HG02759 (cell line): ENCODE results near the gene NMNAT3.

Experiments
- ATAC-seq: cut with Tn5 transposase; IDR thresholded peaks from one replicate; pipeline ENCODE4 v1.9.1; 2021; ENCODE audit warnings: mild to moderate bottlenecking, moderate library complexity; ENCODE audit not compliant: unreplicated experiment

NMNAT3 gene

DNA sequence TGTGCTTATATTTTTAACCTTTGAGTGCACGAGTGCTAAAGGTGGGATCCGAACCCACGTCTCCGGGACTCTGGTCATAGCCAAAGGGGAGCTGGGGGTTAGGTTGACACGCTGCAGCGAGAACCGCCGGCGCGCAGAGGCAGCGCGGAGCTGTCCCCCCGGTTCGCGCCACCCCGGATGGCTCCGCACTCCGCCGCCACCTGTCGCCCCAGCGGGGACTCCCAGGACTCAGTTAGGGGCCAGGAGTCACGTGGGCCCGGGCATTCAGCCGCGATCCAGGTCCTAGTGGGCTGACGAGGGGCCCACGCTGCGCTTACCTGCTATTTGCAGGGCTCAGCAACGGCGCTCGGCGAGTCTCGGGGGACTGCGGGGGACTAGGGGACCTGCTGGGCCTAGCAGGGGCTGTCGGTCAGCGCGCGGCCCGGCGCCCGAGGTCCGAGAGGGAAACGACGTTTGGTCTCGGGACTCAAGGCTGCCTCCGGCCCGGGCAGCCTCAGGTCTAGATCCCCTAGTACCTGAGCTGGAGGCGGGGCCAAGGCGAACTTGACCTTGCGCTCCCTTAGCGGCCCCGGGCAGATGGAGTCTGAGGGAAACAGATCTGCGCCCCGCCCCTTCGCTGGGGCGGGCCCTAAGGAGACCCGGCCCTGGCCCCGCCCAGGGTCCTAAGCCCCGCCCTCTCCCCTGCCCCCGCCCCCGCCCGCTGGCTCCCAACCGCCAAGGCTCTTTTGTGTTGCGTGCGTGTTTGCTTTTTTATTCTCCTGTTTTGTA lies at the start of gene NMNAT3:
Gene NMNAT3 (minus strand): TSS at position 585 of the 768 bp plus-strand sequence. CDS start 50,248 bp downstream, outside the sequence.
- peak; percentile 99 for ATAC-seq

DNA sequence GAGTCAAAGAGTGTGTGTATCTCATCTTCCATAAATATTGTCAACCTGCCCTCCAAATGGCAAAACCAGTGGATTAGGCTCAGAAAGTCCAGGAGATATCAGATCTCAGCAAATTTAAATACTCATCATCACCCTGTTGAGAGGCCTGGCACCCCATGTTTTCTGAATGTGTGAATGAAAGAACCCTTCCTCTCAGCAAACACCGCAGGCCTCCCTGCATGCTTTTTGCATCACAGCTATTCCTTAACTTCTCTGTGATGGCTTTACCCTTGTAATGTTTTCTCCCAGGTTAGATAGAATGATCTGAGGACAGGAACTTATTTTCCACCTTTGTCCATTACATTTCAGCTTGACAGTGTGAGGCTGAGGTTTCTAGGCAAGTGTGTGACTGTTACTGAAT lies 43.6 kb upstream of the NMNAT3 start:
- ATAC-seq = no peak

DNA sequence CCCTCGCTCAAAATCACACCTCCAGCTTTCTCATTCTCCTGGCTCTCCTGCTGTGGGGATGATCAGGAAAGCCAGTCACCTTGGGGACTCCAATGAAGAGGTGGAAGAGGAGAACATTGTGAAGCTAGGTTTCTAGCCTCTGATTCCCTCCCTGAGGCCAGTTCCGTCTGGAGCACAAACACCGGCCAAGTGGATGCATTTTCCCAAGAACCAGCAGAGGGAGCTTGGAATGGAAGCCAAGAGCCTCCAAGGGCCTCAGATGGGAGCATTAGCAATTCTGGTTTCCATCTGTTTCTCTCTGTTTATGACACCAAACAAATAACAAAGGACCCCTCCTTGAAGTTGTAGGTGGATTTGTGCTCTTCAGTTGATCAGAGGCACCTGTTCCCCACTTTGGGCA lies 40.6 kb upstream of the NMNAT3 start:
- ATAC-seq = no peak

DNA sequence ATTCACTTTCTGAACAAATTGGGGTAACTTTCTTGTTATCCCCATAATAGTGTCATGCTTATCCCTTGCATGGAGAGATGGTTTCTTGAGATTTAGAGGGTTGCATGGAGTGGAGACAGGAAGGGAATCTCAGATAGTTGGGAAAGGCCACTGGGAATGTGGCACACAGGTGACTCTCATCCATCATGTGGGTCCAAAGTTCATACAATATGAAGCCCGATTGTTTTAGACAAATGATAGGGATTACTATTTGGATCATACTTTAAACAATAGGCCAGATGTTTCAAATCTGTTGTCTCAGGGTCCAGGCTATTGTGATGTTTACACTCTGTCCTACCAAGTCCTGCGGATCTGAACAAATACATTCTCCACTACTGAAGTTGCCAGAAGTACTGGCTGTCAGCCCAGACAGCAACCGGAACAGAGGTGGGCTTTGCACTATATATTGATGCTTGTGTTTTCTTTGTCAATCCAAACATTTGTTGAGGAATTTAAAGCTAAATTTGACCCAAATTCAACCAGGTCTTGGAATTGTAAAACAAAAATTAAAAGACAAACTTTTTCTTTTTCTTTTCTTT lies 39.2 kb upstream of the NMNAT3 start:
- no peak for ATAC-seq

DNA sequence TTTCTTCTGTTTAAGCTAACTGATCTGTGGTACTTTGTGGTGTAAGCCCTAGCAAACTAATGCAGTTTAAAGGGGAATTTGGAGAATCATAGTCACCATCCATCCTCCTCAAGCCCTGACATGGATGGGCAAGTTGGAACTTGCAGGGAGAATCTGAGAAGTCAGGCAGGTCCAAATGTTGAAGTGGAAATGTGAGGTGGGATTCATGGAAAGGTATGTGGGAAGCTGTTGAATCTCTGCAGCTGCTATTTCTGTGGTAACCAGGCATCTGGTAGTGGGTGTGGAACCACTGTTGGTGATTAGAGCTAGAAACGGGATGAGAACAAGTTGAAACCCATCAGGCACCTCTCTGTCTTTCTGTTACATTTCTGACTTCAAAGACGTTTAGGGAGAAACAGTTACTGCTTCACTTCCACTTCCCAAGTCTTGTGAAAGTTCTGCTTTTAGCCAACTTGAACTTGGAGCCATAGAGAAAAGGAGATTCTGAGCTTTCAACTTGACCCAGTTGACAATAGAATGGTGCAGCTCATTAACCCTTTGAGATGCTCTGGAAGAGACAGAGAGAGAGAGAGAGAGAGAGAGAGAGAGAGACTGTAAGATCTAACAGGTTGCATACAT lies 38.1 kb upstream of the NMNAT3 start:
- no peak for ATAC-seq

DNA sequence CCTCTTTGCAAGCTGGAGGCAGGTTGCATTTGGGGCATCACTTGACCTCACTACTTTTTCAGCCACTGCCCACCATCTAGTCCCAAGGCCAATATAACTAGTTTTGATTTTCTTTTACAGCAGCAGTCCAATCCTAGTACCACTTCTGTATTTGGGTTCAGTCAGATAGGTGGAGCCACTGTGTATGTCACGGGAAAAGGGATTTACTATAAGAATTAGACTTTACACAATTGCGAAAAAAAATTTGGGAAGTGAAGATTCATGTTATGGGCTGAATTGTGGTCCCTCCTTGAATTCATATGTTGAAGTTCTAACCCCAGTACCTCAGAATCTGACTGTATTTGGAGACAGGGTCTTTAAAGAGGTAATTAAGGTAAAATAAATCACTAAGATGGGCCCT lies 37.4 kb upstream of the NMNAT3 start:
- ATAC-seq = no peak

DNA sequence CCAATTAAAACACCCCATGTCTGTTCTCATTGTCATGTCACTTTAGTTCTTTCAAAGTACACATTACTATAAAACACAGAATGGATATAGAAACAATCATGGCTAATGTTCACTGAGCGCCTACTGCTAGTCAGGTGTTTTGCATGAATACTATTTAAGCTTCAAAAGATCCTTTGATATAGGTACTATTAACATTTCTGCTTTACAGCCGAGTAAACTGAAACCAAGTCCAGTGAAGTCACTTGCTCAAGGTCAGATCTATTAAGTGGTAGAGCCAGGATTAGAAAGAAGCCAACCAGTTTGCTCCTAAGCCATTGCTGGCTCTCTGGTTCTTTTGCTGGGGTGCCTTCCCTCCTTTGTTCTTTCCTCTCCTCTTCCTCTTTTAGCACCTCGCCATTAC lies 32.4 kb upstream of the NMNAT3 start:
- ATAC-seq = no peak

DNA sequence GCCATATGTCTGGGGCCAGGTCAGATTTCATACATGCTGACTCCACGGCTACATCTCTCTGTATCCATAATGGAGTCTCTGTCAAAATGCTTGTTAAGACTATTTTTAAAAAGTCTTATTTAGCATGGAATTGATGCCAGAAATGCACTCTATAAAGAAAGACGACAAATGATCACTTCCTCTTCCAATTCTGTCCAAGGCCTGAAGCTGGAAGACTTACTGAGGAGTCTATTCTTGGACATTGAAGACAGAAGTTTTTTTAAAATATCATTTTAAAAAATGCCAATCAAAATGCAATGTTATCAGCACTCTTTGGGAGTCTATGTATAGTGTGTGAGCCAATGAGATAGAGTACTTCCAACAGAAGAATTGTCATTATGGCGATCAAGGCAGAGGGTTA lies 27.9 kb upstream of the NMNAT3 start:
- ATAC-seq = no peak

DNA sequence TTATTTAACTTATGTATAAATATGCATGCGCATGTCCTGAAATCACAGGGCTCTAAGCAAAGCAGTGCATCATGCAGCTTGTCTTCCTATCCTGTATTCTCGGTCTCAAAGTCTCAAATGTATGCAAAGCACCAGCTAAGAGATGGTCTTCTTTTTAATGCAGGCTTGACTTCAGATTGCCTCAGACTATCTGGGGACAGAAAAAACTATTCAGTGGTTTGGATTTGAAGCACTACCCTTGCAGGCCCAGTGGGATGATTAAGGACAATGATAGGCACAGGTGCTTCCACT lies 18.5 kb upstream of the NMNAT3 start:
- ATAC-seq = no peak

DNA sequence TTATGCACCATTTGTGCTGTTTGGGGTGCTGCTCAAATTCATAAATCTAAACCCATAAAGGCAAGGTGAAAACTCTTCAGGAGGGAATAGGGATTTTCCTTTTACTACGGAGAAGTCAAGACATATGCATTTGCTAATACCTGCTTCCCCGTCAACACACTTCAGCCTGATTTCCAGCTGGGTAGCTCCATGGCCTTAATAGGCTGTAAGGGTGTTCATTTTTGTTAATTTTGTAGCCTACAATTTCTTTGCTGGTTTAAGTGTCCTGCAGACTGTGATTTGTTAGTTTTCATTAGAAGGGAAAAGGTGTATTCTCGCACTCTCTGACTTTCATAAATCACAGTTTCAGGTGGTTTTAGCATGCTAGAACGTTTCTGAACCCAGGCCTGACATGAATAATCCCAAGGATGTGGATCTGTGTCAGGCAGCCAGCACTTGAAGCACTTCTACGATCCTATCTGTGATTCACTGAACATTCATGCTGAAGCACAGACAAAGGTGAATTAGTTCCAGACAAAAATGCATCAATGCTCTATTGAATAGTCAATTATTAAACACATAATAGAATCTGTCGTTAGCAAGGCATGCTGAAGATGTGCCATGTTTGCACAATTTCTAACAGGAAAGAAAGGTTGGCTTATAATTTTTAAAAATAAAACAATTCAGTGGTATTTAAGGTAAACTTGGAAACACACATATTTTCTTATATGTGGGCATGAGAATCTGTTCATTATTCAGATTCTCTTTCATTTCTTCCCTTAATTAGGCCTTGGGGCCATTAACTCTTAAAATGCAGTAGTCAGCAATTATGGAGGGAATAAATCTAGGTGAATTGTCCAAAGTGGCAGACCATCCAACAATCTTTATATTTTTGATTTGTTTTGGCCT lies 17.9 kb upstream of the NMNAT3 start:
- no peak for ATAC-seq

DNA sequence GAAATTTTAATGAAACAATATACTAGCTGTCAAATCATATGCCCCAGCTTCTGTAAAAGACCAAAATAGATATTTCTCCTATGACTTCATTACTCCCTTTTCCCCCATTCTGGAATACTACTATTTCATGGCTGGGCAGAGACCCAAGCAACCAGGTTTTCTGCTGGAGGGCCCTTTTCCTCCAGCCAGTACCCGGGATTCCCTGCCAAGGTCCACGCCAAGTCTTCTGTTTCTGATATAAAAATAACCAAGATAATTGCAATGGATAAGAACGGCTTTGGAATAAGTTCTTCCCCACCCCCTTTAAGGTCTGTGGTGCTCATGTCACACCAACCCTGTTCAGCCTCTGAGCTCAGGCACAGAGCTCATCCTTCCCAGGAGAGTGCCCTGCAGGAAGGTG lies 17.2 kb upstream of the NMNAT3 start:
- no peak for ATAC-seq

DNA sequence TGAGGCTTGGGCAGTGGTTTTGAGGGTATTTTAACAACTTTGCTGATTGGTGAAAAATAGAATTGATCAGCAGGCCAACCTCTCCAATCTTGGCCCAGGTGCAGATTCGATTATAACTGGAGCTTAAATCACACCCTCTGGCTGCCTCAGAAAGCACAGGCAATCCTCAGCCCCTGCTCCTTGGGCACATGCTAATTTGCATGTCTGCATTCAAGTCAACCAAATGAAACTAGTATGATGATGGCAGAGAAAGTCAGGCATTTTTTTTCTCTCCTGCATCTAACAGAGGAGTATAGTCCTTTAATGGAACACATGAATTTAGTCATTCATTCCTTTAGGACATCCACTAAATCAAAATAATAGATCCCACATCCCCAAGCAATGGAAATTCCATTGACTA lies 16.8 kb upstream of the NMNAT3 start:
- ATAC-seq = no peak

DNA sequence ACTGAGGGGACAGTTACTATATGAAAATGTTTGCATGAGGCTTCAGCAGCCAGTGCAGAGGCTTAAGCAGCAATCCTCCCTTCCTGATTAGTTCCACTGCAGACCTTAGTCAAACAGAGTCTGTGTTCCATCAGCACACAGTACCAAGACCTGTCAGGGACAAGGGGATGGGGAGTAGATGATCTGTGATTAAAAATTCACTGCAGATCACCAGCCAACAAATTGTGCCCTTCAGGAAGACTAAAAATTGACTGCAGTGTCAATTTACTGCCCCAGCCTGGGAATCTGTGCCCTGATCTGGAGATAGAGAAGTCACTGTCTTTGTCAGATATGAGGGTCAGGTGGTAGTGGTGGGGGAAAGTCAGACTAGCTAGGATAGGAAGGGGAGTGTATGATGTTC lies 13.8 kb upstream of the NMNAT3 start:
- ATAC-seq = no peak

DNA sequence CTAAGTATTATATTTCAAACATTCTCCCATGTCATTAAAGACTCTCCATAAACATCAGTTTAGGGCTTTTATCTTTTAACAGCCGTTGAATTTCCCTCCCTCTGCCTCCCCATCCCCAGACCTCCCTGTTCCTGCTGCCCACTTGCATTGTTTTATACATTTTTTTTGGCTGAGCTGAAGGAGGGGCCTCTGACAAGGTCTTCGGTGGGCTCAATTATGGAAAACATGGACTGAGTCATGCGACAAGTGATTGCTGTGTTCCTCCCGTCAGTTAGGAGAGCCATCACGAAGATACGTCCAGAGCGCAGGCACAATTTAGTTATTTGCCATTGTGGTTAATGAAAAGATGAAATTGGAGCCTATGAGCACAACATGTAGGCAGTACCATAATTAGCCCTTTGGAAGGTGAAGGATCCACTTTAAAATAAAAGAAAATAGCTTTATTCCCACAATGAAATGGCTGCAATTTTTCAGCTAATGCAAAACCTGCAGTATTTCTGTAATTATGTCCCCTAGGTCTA lies 12.0 kb upstream of the NMNAT3 start:
- no peak for ATAC-seq

DNA sequence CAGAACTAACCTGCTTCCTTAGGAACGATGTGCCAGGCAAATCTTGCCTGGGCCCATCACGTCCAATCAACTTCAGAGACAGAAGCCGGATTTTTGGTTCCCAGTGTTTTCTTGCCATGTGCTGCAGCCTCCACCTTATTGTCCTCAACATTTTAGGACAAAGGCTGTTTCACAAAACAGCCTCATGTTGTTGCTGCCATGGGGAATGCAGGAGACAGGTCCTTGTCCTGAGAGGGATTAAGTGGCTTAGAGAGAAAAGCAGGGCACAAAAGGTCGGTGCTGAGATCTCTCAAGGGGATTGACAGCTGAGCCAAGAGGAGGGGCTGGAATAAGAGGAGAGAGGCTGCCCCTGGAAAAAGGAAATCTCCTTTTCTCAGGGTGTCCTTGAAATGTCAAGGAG lies 11.3 kb upstream of the NMNAT3 start:
- no peak for ATAC-seq

DNA sequence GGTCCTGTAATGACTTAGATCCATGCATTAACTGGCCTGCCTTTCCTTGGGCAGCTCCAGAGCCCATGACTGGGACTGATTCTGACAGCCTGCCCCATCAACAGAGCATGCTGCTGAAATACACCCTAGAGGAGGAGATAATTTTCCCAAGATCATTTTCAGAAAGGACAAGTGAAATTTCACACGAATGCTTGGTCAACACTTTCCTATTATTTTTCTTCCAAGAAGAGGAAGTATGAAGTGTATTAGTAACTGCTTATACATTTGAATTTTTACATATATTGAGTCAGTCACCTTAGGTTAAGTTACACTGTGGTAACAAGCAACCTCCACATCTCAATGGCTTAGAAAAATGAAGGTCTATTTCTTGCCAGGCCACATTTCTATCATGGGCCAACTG lies 9.7 kb upstream of the NMNAT3 start:
- no peak for ATAC-seq

DNA sequence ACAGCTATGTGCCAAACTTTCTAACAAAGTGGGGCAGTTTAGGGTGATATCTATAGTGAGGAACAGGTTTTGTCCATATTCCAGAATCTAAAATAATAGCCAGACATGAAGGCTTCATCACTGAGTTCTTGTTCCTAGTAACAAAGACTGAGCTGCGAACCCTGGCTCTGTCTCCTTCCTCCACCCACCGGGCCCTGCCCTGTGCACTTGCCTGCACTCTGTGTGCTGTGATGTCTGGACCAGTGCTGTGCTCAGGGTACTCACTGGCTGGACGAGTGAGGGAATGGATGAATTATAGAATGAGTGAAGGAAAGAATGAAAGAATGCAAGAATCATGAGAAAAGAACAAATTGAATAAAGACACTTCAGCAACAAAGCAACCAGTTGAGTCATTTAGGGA lies 8.9 kb upstream of the NMNAT3 start:
- no peak for ATAC-seq

DNA sequence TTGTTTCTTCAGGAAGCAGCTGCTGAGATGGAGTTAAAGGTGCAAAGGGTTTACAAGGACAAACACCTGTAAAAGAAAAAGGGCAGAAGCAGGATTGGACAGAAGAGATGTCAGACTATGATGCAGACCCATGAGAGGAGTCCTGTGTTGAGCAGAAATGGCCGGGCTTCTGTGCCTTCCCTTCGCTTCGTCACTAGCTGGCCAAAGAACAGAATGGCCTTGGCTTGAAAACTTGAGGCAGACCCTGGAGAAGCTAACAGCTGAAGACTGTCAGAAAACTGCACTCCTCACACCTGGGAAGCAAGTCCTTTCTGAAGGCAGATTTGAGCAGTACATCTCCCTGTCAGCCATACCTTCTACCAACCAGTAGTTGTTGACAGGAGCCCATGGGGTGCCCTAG lies 8.4 kb upstream of the NMNAT3 start:
- ATAC-seq = no peak

DNA sequence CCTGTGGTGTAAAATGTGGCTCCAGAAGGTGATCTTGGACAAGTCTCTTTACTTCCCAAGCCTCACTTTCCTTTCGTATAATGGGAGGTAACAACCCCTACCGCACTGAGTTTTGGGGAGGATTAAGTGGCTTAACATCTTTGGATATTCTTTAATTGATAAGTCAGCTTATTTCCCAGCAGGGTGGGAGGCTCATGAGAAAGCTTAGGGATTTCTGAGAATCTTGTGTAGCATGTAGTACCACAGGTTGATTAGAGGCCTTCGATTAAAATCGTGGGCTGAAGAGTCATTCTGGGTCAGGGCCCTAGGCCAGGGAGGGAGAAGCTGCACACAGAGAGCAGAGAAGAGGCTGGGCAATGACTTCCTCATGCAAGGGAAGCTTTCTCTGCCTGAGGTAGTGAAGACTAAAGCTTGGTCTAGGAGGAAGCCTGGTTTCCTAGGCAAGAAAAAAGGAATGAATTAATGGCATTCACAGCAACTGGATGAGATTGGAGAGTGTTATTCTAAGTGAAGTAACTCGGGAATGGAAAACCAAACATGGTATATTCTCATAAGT lies 1.5 kb upstream of the NMNAT3 start:
- no peak for ATAC-seq

DNA sequence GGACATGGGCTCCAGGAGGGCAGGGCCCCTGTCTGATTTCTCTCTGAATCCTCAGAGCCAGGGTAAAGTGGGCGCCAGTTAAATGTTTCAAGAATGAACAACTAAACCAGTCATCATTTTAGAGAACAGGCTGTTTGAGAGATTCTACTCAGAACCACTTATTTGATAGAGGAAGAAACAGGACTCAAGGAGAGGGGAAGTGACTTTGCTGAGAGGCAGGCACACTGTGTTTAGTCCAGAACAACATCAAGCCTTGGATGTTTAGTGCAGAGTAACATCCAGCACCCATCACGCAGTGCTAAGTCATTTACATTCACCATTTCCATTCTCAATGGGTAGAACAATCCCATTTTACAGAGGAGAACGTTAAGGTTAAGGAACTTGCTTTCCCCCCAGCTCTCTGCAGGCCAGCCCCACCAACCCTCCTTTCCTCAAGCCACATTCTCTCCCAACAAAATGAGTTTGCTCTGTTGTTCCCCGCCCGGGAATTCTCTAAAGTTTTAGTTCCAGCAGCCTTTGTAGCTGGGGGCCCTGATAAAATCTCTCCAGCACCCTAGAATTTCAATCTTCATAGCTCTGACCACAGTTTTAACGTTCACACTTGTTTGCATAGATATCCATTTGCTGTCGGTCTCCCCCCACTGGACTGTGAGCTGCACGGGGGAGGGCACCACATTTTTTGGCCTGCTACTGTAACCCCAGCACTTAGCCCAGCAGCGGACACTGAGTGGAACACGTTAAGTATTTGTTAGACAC lies 962 bp downstream of the NMNAT3 start:
- ATAC-seq = no peak
